Activated T-cell treated with anti-CD3 and anti-CD28 coated beads, Interleukin-2, amount 50 U/mL, for 24 hours (primary cell): Measurements from ENCODE around the gene ATP6V1E1.

Experiments used
- DNase-seq: peaks from one replicate; pipeline ENCODE4 v3.0.0-alpha.2; 2020
- H3K27ac Mint-ChIP-seq: 2 replicates; pipeline ENCODE4 v1.8.0; 2020; ENCODE audit warnings: mild to moderate bottlenecking, mixed read lengths
- H3K27me3 Mint-ChIP-seq: 2 replicates; pipeline ENCODE4 v1.8.0; 2020; ENCODE audit warnings: mixed read lengths
- H3K36me3 Mint-ChIP-seq: 2 replicates; pipeline ENCODE4 v1.8.0; 2020; ENCODE audit warnings: low read depth, mixed read lengths
- H3K4me1 Mint-ChIP-seq: 2 replicates; pipeline ENCODE4 v1.8.0; 2020; ENCODE audit warnings: low read depth, mixed read lengths
- H3K4me3 Mint-ChIP-seq: 2 replicates; pipeline ENCODE4 v1.8.0; 2020; ENCODE audit warnings: mild to moderate bottlenecking, moderate library complexity, mixed read lengths
- H3K9me3 Mint-ChIP-seq: 2 replicates; pipeline ENCODE4 v1.8.0; 2020; ENCODE audit warnings: mixed read lengths

ATP6V1E1 gene

GRCh38 chr22:17562906-17563870 lies 65.4 kb downstream of the ATP6V1E1 start, which contains the start of gene SLC25A18:
TSS of gene SLC25A18 (plus strand) at chr22:17563498. CDS start at chr22:17579945, 16,447 bp downstream.
- Mint-ChIP-seq H3K36me3 (no peaks in the 10 kb centered on the region), H3K4me3 (no peak within 1 kb of the TSS), H3K27ac (no peak within 1 kb of the TSS), H3K4me1 (no peaks in the 10 kb centered on the region), H3K27me3 (peaks cover 6% of the 10 kb centered on the region), H3K9me3 (no peaks in the 10 kb centered on the region)
- DNase-seq: no peak

- no peaks in the 10 kb centered on the region for H3K36me3 Mint-ChIP-seq
- no peaks in the 10 kb centered on the region for H3K9me3 Mint-ChIP-seq
- H3K4me1 Mint-ChIP-seq: no peaks in the 10 kb centered on the region
- DNase-seq: no peak
- H3K27me3 Mint-ChIP-seq: peaks cover 6% of the 10 kb centered on the region
- no peak overlapping the region for H3K4me3 Mint-ChIP-seq
- H3K27ac Mint-ChIP-seq: no peak overlapping the region
Observed at GRCh38 chr22:17559188-17559587, 69.4 kb downstream of the ATP6V1E1 start.

GRCh38 chr22:17554814-17555213 lies 73.7 kb downstream of the ATP6V1E1 start:
- Mint-ChIP-seq H3K4me3 (no peak overlapping the region), H3K4me1 (no peaks in the 10 kb centered on the region), H3K27ac (no peak overlapping the region), H3K36me3 (no peaks in the 10 kb centered on the region), H3K9me3 (no peaks in the 10 kb centered on the region), H3K27me3 (peaks cover 2% of the 10 kb centered on the region)
- DNase-seq: no peak

- Mint-ChIP-seq H3K9me3 (no peaks in the 10 kb centered on the region), H3K4me1 (no peaks in the 10 kb centered on the region), H3K4me3 (no peak overlapping the region), H3K27me3 (no peaks in the 10 kb centered on the region), H3K36me3 (no peaks in the 10 kb centered on the region), H3K27ac (no peak overlapping the region)
- DNase-seq: no peak
Observed at GRCh38 chr22:17552737-17553136, 75.8 kb downstream of the ATP6V1E1 start.

- Mint-ChIP-seq H3K27ac (no peak overlapping the region), H3K4me3 (no peak overlapping the region), H3K9me3 (no peaks in the 10 kb centered on the region), H3K27me3 (no peaks in the 10 kb centered on the region), H3K36me3 (no peaks in the 10 kb centered on the region), H3K4me1 (no peaks in the 10 kb centered on the region)
- DNase-seq: no peak
Observed at GRCh38 chr22:17549655-17550054, 78.9 kb downstream of the ATP6V1E1 start.

- no peaks in the 10 kb centered on the region for H3K36me3 Mint-ChIP-seq
- no peak overlapping the region for H3K27ac Mint-ChIP-seq
- no peak for DNase-seq
- H3K9me3 Mint-ChIP-seq: no peaks in the 10 kb centered on the region
- no peaks in the 10 kb centered on the region for H3K27me3 Mint-ChIP-seq
- H3K4me1 Mint-ChIP-seq: no peaks in the 10 kb centered on the region
- no peak overlapping the region for H3K4me3 Mint-ChIP-seq
Observed at GRCh38 chr22:17549183-17549582, 79.4 kb downstream of the ATP6V1E1 start.

- no peak overlapping the region for H3K27ac Mint-ChIP-seq
- DNase-seq: no peak
- no peaks in the 10 kb centered on the region for H3K27me3 Mint-ChIP-seq
- H3K4me3 Mint-ChIP-seq: no peak overlapping the region
- H3K36me3 Mint-ChIP-seq: no peaks in the 10 kb centered on the region
- H3K4me1 Mint-ChIP-seq: no peaks in the 10 kb centered on the region
- H3K9me3 Mint-ChIP-seq: no peaks in the 10 kb centered on the region
Observed at GRCh38 chr22:17548756-17549035, 79.9 kb downstream of the ATP6V1E1 start.

- Mint-ChIP-seq H3K36me3 (no peaks in the 10 kb centered on the region), H3K27ac (no peak overlapping the region), H3K4me1 (no peaks in the 10 kb centered on the region), H3K9me3 (no peaks in the 10 kb centered on the region), H3K27me3 (no peaks in the 10 kb centered on the region), H3K4me3 (no peak overlapping the region)
- no peak for DNase-seq
Observed at GRCh38 chr22:17548010-17548755, 80.4 kb downstream of the ATP6V1E1 start.

- no peak overlapping the region for H3K27ac Mint-ChIP-seq
- no peaks in the 10 kb centered on the region for H3K4me1 Mint-ChIP-seq
- H3K9me3 Mint-ChIP-seq: no peaks in the 10 kb centered on the region
- no peak for DNase-seq
- H3K4me3 Mint-ChIP-seq: no peak overlapping the region
- peaks cover 3% of the 10 kb centered on the region for H3K27me3 Mint-ChIP-seq
- no peaks in the 10 kb centered on the region for H3K36me3 Mint-ChIP-seq
Observed at GRCh38 chr22:17542452-17542851, 86.1 kb downstream of the ATP6V1E1 start.
